ENCODE results near the gene PRDM10.

Gene PRDM10

GRCh38 chr11:129852125-129852740 is 150.4 kb downstream of the PRDM10 start:
- in situ Hi-C loops (cut with MboI; ENCODE audit: low sequenced_read_pairs), result no loop called here
